Mucosa of stomach (tissue), 1 donor: ENCODE measurements around the gene IKZF4.
A peak's percentile ranks its signal among the peaks of the same experiment; 100 is the strongest.
"Not testable (repeated sequence)": the region's sequence is repeated elsewhere in the genome, so short reads cannot be mapped to it uniquely, and the experiment has no call there.

Source experiments
- H3K27me3 ChIP-seq: one replicate; pipeline ENCODE4 v1.7.0; 2013; ENCODE audit warnings: mild to moderate bottlenecking, low read length; ENCODE audit not compliant: control insufficient read depth, insufficient read depth
- H3K36me3 ChIP-seq: one replicate; pipeline ENCODE4 v1.7.0; 2013; ENCODE audit warnings: low read length; ENCODE audit not compliant: control insufficient read depth, insufficient read depth
- H3K4me1 ChIP-seq: one replicate; pipeline ENCODE4 v1.7.0; 2013; ENCODE audit warnings: mild to moderate bottlenecking, low read length; ENCODE audit not compliant: control insufficient read depth, insufficient read depth
- H3K4me3 ChIP-seq: one replicate; pipeline ENCODE4 v1.7.0; 2013; ENCODE audit warnings: low read length
- H3K9ac ChIP-seq: one replicate; pipeline ENCODE4 v1.7.0; 2013; ENCODE audit warnings: mild to moderate bottlenecking, low read length, moderate library complexity
- H3K9me3 ChIP-seq: one replicate; pipeline ENCODE4 v1.7.0; 2013; ENCODE audit warnings: mild to moderate bottlenecking, low read length, moderate library complexity; ENCODE audit not compliant: control insufficient read depth
- donor health status: Pancreatic carcinoma.

Gene IKZF4

DNA sequence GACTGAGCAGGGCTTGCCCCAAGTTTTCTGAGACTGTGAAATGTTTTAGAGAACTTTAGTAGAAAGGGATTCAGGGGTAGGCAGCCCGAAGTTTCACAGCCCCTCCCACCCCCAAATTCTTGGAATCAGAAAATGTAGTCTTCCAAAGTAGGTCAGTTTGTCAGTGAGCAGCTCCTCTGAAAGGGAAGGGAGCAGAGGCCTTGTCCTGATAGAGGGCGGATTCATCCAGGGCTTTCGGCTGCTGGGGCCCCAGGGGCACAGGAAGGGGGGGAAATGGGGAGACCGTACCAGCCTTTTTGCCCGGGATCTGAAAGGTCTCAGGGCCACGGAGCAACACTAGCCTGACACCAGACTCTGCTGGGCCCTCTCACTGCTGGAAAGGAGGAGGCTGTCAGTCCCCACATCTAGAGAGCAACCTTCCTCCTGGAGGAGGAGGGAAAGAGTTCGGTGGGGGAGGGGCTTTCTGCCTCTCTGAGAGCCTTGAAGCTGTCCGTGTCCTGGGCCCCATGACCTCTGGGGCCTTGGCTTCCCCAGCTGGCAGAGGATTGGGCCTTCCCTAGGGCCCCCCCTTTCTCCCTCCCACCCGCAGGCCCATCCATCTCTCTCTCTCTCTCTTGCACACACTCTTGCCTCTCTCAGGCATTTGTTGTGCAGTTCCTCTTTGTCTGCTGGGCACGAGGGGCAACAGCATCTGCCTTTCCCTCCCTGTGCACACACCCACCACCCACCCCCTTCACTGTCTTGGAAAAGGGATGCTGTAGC lies at the start of gene IKZF4:
IKZF4 (plus strand) TSS at position 621 of the 762 bp plus-strand sequence. CDS start 451 bp downstream, outside the sequence.
- H3K4me1 ChIP-seq: peaks cover 5% of the 10 kb centered on the region
- no peaks in the 10 kb centered on the region for H3K27me3 ChIP-seq
- H3K4me3 ChIP-seq: no peak within 1 kb of the TSS
- H3K9me3 ChIP-seq: no peaks in the 10 kb centered on the region
- no peaks in the 10 kb centered on the region for H3K36me3 ChIP-seq
- peak within 1 kb of the TSS; percentile 25 for H3K9ac ChIP-seq

DNA sequence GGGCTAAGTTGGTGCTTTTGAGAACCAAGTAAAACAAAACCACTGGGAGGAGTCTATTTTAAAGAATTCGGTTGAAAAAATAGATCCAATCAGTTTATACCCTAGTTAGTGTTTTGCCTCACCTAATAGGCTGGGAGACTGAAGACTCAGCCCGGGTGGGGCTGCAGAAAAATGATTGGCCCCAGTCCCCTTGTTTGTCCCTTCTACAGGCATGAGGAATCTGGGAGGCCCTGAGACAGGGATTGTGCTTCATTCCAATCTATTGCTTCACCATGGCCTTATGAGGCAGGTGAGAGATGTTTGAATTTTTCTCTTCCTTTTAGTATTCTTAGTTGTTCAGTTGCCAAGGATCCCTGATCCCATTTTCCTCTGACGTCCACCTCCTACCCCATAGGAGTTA lies 48.8 kb upstream of the IKZF4 start:
- Histone ChIP-seq H3K9me3 (no peaks in the 10 kb centered on the region), H3K9ac (no peak overlapping the region), H3K27me3 (no peaks in the 10 kb centered on the region), H3K4me1 (peaks cover 21% of the 10 kb centered on the region), H3K36me3 (no peaks in the 10 kb centered on the region), H3K4me3 (no peak overlapping the region)

DNA sequence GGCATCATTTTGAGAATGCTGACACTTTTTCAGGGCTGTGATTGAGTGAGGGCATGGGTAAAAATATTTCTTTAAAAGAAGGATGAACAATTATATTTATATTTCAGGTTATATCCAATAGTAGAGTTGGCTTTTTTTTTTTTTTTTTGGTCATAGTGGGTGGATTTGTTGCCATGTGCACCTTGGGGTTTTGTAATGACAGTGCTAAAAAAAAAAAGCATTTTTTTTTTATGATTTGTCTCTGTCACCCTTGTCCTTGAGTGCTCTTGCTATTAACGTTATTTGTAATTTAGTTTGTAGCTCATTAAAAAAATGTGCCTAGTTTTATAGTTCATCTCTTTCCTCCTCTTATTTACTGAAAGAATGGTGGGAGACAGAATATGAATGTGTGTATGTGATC lies 48.4 kb upstream of the IKZF4 start:
- Histone ChIP-seq H3K27me3 (no peaks in the 10 kb centered on the region), H3K9me3 (no peaks in the 10 kb centered on the region), H3K36me3 (no peaks in the 10 kb centered on the region), H3K4me1 (peaks cover 17% of the 10 kb centered on the region), H3K4me3 (peak overlapping the region; percentile 71), H3K9ac (peak overlapping the region; percentile 87)

DNA sequence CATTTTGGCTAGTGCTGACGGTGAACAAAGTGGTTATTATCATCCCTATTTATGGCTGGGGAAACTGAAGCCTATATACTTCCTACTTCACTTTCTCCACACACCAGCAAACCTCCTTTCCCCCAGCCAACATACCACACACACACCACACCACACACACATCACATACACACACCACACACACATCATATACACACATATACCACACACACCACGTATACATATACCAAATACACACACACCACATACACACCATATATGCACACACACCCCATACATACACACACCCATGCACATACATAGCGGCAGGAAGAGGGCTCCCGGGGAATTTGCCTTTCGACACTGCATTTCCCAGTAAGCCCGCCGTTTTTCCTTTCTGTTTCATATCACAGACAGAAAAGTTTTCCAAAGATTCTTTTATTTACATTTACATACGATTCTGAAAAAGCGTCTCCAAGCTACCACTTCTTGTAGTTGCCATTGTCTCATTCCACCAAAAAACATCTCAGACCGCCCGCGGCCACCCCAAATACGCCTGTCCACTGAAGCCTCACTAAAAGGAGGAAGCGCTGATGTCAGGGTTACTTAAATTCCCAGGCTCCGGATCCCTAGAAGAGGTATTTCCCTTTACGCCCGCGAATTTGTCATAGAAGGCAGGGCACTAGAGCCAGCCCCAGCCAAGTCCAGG lies 47.8 kb upstream of the IKZF4 start:
- Histone ChIP-seq H3K27me3 (no peaks in the 10 kb centered on the region), H3K36me3 (no peaks in the 10 kb centered on the region), H3K4me1 (peaks cover 13% of the 10 kb centered on the region), H3K9me3 (no peaks in the 10 kb centered on the region), H3K4me3 (peak overlapping the region; percentile 71), H3K9ac (peak overlapping the region; percentile 87)

DNA sequence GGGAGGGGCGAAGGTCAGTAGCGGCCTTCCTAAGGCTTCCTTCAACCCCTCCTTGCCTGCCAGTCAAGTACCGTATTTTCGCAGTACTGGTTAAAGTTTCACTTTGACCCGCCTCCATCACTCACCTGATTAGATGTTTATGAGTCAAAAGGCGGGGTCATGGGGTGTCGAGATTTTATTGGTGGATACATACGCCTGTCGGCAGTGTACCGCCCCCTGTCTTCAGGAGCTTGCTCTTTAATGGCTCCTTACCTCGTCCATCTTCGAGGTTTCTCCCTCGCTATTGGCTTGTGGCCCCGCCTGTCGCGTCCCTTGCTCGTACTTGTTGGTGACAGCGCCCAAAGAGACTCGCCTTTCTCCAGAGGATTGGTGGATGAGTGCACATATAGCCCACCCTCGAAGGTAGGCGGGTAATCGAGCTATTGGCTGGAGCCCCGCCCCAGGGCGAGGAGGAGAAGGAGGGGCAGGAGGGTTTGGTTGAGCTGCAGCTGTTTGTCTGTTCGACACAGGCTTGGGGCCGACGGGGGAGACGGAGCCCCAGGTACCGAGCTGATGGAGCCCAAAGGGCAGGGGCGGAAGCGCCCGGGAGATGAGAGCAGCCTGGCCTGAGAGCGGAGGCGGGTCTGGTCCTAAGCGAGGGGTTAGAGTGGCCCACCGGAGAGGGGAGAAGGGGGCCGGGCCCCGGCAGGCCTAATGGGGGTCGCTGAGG lies 47.1 kb upstream of the IKZF4 start, which contains the start of gene RAB5B:
RAB5B (plus strand) TSS at position 480 of the 709 bp plus-strand sequence. CDS start 12,883 bp downstream, outside the sequence.
- H3K27me3 ChIP-seq: no peaks in the 10 kb centered on the region
- H3K4me3 ChIP-seq: peak within 1 kb of the TSS; percentile 79
- no peaks in the 10 kb centered on the region for H3K9me3 ChIP-seq
- peak within 1 kb of the TSS; percentile 98 for H3K9ac ChIP-seq
- peaks cover 13% of the 10 kb centered on the region for H3K4me1 ChIP-seq
- H3K36me3 ChIP-seq: no peaks in the 10 kb centered on the region

DNA sequence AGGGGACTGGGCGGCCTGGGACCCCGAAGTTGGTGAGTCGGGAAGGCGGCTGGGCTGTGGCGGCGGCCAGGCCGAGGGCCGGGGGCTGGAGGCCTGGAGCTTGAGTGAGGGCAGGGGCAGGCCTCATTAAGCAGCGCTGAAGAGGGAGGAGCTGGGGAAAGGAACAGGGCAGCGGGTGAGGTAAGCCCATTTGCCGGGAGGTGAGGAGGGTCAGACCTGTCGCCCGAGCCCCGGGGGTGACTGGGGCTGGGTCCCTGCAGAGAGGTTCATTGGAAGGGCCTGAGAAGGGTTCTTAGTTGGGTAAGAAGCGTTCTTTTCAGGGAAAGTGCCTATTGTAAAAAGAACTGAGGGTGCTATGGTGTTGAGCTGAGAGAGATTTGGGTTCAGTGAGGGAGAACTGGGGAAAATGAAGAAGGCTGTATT lies 46.5 kb upstream of the IKZF4 start:
- H3K4me1 ChIP-seq: peaks cover 13% of the 10 kb centered on the region
- peak overlapping the region; percentile 98 for H3K9ac ChIP-seq
- H3K4me3 ChIP-seq: peak overlapping the region; percentile 79
- H3K36me3 ChIP-seq: no peaks in the 10 kb centered on the region
- H3K27me3 ChIP-seq: no peaks in the 10 kb centered on the region
- no peaks in the 10 kb centered on the region for H3K9me3 ChIP-seq

DNA sequence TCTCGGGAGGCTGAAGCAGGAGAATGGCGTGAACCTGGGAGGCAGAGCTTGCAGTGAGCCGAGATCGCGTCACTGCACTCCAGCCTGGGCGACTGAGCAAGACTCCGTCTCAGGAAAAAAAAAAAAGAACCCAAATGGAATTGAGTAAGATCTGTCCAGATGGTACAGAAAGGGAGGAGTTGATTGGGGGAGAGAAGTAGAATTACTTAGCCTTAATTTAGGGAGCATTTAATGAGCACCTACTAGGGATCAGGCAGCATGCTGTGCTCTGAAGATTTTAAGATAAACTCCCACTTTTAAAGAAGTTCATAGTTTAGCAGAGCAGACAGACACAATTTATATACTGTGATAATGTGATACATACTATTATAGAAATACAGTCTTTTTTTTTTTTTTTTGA lies 42.5 kb upstream of the IKZF4 start:
- Histone ChIP-seq H3K9me3 (no peaks in the 10 kb centered on the region), H3K36me3 (no peaks in the 10 kb centered on the region), H3K9ac (no peak overlapping the region), H3K4me1 (peaks cover 4% of the 10 kb centered on the region), H3K4me3 (no peak overlapping the region), H3K27me3 (no peaks in the 10 kb centered on the region)

DNA sequence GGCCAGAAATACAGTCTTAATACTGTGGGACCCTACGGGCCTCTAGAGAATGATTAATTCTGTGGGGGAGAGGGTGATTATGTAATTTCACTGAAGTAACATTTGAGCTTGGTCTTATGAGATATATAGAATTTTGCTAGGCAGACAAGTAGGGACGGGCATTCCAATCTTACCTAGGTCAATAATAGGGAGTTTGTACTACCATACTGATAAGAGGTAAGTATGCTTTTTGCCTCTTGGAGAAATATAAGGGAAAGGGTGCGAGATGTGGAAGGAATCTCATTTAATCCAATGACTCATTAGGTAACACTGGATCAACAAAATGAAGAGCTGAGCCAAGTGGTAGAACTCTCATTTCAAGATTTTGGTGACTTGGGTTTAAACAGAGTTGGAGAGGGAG lies 41.8 kb upstream of the IKZF4 start:
- Histone ChIP-seq H3K9me3 (no peaks in the 10 kb centered on the region), H3K4me1 (peaks cover 4% of the 10 kb centered on the region), H3K4me3 (no peak overlapping the region), H3K36me3 (no peaks in the 10 kb centered on the region), H3K9ac (no peak overlapping the region), H3K27me3 (no peaks in the 10 kb centered on the region)

DNA sequence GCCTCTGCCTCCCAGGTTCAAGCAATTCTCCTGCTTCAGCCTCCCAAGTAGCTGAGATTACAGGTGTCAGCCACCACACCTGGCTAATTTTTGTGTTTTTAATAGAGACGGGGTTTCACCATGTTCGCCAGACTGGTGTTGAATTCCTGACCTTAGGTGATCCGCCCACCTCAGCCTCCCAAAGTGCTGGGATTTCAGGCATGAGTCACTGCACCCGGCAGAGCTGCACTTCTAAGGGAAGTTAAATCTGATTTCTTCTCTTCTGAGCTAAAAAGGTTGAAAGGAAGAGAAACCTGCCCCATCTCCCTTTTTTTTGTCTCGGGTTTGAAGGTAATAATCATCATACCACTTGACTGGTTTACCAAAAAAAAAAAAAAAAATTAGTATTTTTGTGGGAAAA lies 39.0 kb upstream of the IKZF4 start:
- H3K4me3 ChIP-seq, H3K9ac ChIP-seq, H3K36me3 ChIP-seq, H3K4me1 ChIP-seq, H3K9me3 ChIP-seq, H3K27me3 ChIP-seq: not testable (repeated sequence)

DNA sequence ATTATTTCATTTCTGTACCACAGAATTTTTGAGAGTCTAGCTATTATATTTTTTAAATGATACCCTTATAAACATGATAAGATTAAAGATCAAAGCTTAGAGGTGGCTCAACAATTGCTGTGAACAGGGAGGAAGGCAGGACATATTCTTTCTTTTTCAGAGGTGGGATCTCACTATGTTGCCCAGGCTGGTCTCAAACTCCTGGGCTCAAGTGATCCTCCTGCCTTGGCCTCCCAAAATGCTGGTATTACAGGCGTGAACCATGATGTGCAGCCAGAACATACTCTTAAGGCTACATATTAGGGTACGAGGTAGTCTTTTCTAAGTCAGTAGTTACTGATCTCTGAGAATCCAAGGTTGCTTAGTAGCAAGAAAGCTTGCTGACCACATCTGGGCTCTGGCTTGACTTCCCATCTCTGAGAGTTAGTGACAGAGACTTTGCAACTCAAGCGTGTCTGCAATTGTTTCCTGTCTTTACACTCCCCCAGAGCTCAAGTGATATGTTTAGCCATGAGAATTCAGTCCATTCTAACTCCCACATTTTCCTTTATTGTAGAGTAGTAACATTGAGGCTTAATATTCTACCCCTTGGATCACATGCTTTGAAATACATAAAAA lies 38.4 kb upstream of the IKZF4 start:
- Histone ChIP-seq H3K36me3 (no peaks in the 10 kb centered on the region), H3K9me3 (no peaks in the 10 kb centered on the region), H3K9ac (no peak overlapping the region), H3K4me1 (no peaks in the 10 kb centered on the region), H3K4me3 (no peak overlapping the region), H3K27me3 (no peaks in the 10 kb centered on the region)

DNA sequence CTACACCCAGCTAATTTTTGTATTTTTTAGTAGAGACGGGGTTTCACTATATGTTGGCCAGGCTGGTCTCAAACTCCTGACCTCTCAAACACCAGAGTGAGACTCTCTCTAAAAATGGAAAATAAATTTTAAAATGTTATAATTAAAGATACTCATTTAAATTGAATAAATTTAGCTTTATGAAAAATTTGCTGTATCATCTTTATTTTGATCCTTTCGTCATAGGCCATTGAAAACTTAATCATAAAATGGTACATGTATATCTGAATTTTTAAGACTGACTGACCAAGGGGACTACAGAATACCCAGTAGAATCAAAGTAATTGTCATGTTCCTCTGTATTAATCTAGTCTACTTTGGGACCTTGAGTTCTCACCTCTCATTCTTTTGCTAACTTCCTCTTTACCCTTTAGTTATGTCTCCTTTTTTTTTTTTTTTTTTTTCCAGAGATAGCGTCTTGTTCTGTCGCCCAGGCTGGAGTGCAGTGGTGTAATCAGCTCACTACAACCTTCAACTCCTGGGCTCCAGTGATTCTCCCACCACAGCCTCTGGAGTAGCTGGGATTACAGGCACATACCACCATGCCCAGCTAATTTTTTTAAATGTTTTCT lies 37.5 kb upstream of the IKZF4 start:
- Histone ChIP-seq H3K9ac (no peak overlapping the region), H3K9me3 (no peaks in the 10 kb centered on the region), H3K27me3 (no peaks in the 10 kb centered on the region), H3K4me1 (no peaks in the 10 kb centered on the region), H3K36me3 (no peaks in the 10 kb centered on the region), H3K4me3 (no peak overlapping the region)
